COLO668 (cell line): ENCODE data around the gene P2RY1.
"Not testable (repeated sequence)": the region's sequence is repeated elsewhere in the genome, so short reads cannot be mapped to it uniquely, and the experiment has no call there.

Experiments
- DNase-seq: peaks from one replicate; lab custom pipeline; 2025; ENCODE audit not compliant: unreplicated experiment; lab: John Stamatoyannopoulos, UW

P2RY1 gene

GRCh38 chr3:152835601-152836102, 721 bp downstream of the P2RY1 start:
- no peak for DNase-seq

GRCh38 chr3:152836269-152836668, 1.3 kb downstream of the P2RY1 start:
- no peak for DNase-seq

- DNase-seq, result no peak
These were observed 4.6 kb downstream of the P2RY1 start for GRCh38 chr3:152839511-152839910.

- DNase-seq, result no peak
These were observed 6.2 kb downstream of the P2RY1 start for GRCh38 chr3:152841131-152841530.

GRCh38 chr3:152842413-152842812, 7.5 kb downstream of the P2RY1 start:
- DNase-seq, result no peak

GRCh38 chr3:152843955-152844354, 9.0 kb downstream of the P2RY1 start:
- no peak for DNase-seq

- not testable (repeated sequence) for DNase-seq
These were observed 11.8 kb downstream of the P2RY1 start for GRCh38 chr3:152846572-152847202.

GRCh38 chr3:152847599-152847998, 12.7 kb downstream of the P2RY1 start:
- not testable (repeated sequence) for DNase-seq

- DNase-seq, result no peak
These were observed 15.2 kb downstream of the P2RY1 start for GRCh38 chr3:152849996-152850578.

- DNase-seq, result no peak
These were observed 18.3 kb downstream of the P2RY1 start for GRCh38 chr3:152853196-152853595.

- no peak for DNase-seq
These were observed 22.2 kb downstream of the P2RY1 start for GRCh38 chr3:152857082-152857481.

GRCh38 chr3:152858170-152858800, 23.4 kb downstream of the P2RY1 start:
- DNase-seq, result no peak

GRCh38 chr3:152860736-152861135, 25.8 kb downstream of the P2RY1 start:
- DNase-seq, result no peak

- no peak for DNase-seq
These were observed 30.8 kb downstream of the P2RY1 start for GRCh38 chr3:152865668-152866245.

- DNase-seq, result no peak
These were observed 35.1 kb downstream of the P2RY1 start for GRCh38 chr3:152870027-152870426.

GRCh38 chr3:152873314-152873713, 38.4 kb downstream of the P2RY1 start:
- not testable (repeated sequence) for DNase-seq

- no peak for DNase-seq
These were observed 40.2 kb downstream of the P2RY1 start for GRCh38 chr3:152874896-152875749.

- no peak for DNase-seq
These were observed 44.3 kb downstream of the P2RY1 start for GRCh38 chr3:152879130-152879789.

GRCh38 chr3:152879790-152880174, 44.9 kb downstream of the P2RY1 start:
- no peak for DNase-seq

- no peak for DNase-seq
These were observed 50.1 kb downstream of the P2RY1 start for GRCh38 chr3:152885076-152885475.
